ENCODE measurements around the gene ZNF770.

Gene ZNF770

GRCh38 chr15:35003928-35004327 is 15.8 kb upstream of the ZNF770 start:
- Histone ChIP-seq H3K4me1 (ENCODE audit: control insufficient read depth, insufficient read depth, low read length, unreplicated experiment) (peaks cover 6% of the 10 kb centered on the region), H3K79me2 (ENCODE audit: control insufficient read depth, insufficient read depth, low read length, unreplicated experiment) (no peaks in the 10 kb centered on the region), H3K27me3 (ENCODE audit: insufficient read depth, low read length) (peaks cover 5% of the 10 kb centered on the region; the same call in 1 of the 2 replicates), H3K4me3 (ENCODE audit: low read depth, low read length) (no peak overlapping the region), H3K36me3 (ENCODE audit: insufficient read depth, low read length) (no peaks in the 10 kb centered on the region), H2AFZ (ENCODE audit: low read length, unreplicated experiment) (no peak overlapping the region), H3K27ac (ENCODE audit: low read depth, low read length) (no peak overlapping the region)

- Histone ChIP-seq H3K4me1 (ENCODE audit: control insufficient read depth, insufficient read depth, low read length, unreplicated experiment) (peaks cover 6% of the 10 kb centered on the region), H3K36me3 (ENCODE audit: insufficient read depth, low read length) (no peaks in the 10 kb centered on the region), H3K4me3 (ENCODE audit: low read depth, low read length) (no peak overlapping the region), H3K27me3 (ENCODE audit: insufficient read depth, low read length) (peaks cover 5% of the 10 kb centered on the region; the same call in 1 of the 2 replicates), H3K27ac (ENCODE audit: low read depth, low read length) (peak overlapping the region; percentile 55; the same call in 1 of the 2 replicates), H3K79me2 (ENCODE audit: control insufficient read depth, insufficient read depth, low read length, unreplicated experiment) (no peaks in the 10 kb centered on the region), H2AFZ (ENCODE audit: low read length, unreplicated experiment) (peak overlapping the region; percentile 89)
Observed at GRCh38 chr15:35000511-35000910, 12.4 kb upstream of the ZNF770 start.

GRCh38 chr15:34999906-35000305 is 11.8 kb upstream of the ZNF770 start:
- Histone ChIP-seq H3K4me3 (ENCODE audit: low read depth, low read length) (no peak overlapping the region), H3K27me3 (ENCODE audit: insufficient read depth, low read length) (peaks cover 5% of the 10 kb centered on the region; the same call in 1 of the 2 replicates), H3K36me3 (ENCODE audit: insufficient read depth, low read length) (no peaks in the 10 kb centered on the region), H2AFZ (ENCODE audit: low read length, unreplicated experiment) (no peak overlapping the region), H3K27ac (ENCODE audit: low read depth, low read length) (peak overlapping the region; percentile 58), H3K79me2 (ENCODE audit: control insufficient read depth, insufficient read depth, low read length, unreplicated experiment) (no peaks in the 10 kb centered on the region), H3K4me1 (ENCODE audit: control insufficient read depth, insufficient read depth, low read length, unreplicated experiment) (peaks cover 6% of the 10 kb centered on the region)

- no peaks in the 10 kb centered on the region for H3K27me3 ChIP-seq (ENCODE audit: insufficient read depth, low read length)
- no peaks in the 10 kb centered on the region for H3K79me2 ChIP-seq (ENCODE audit: control insufficient read depth, insufficient read depth, low read length, unreplicated experiment)
- H3K27ac ChIP-seq (ENCODE audit: low read depth, low read length): no peak overlapping the region
- no peaks in the 10 kb centered on the region for H3K4me1 ChIP-seq (ENCODE audit: control insufficient read depth, insufficient read depth, low read length, unreplicated experiment)
- H3K36me3 ChIP-seq (ENCODE audit: insufficient read depth, low read length): no peaks in the 10 kb centered on the region
- H3K4me3 ChIP-seq (ENCODE audit: low read depth, low read length): no peak overlapping the region
- H2AFZ ChIP-seq (ENCODE audit: low read length, unreplicated experiment): no peak overlapping the region
Observed at GRCh38 chr15:34994925-34995324, 6.8 kb upstream of the ZNF770 start.

- Histone ChIP-seq H3K79me2 (ENCODE audit: control insufficient read depth, insufficient read depth, low read length, unreplicated experiment) (no peaks in the 10 kb centered on the region), H3K27ac (ENCODE audit: low read depth, low read length) (no peak overlapping the region), H3K4me1 (ENCODE audit: control insufficient read depth, insufficient read depth, low read length, unreplicated experiment) (peaks cover 4% of the 10 kb centered on the region), H2AFZ (ENCODE audit: low read length, unreplicated experiment) (no peak overlapping the region), H3K27me3 (ENCODE audit: insufficient read depth, low read length) (no peaks in the 10 kb centered on the region), H3K36me3 (ENCODE audit: insufficient read depth, low read length) (no peaks in the 10 kb centered on the region), H3K4me3 (ENCODE audit: low read depth, low read length) (no peak overlapping the region)
Observed at GRCh38 chr15:34993877-34994276, 5.8 kb upstream of the ZNF770 start.

GRCh38 chr15:34993412-34993811 is 5.3 kb upstream of the ZNF770 start:
- Histone ChIP-seq H3K4me3 (ENCODE audit: low read depth, low read length) (no peak overlapping the region), H3K27ac (ENCODE audit: low read depth, low read length) (no peak overlapping the region), H3K4me1 (ENCODE audit: control insufficient read depth, insufficient read depth, low read length, unreplicated experiment) (peaks cover 5% of the 10 kb centered on the region), H2AFZ (ENCODE audit: low read length, unreplicated experiment) (no peak overlapping the region), H3K79me2 (ENCODE audit: control insufficient read depth, insufficient read depth, low read length, unreplicated experiment) (no peaks in the 10 kb centered on the region), H3K36me3 (ENCODE audit: insufficient read depth, low read length) (no peaks in the 10 kb centered on the region), H3K27me3 (ENCODE audit: insufficient read depth, low read length) (no peaks in the 10 kb centered on the region)

GRCh38 chr15:34987609-34988026 is 469 bp downstream of the ZNF770 start:
- H2AFZ ChIP-seq (ENCODE audit: low read length, unreplicated experiment): peak overlapping the region; percentile 100
- H3K79me2 ChIP-seq (ENCODE audit: control insufficient read depth, insufficient read depth, low read length, unreplicated experiment): peaks cover 52% of the 10 kb centered on the region
- peaks cover 10% of the 10 kb centered on the region for H3K4me1 ChIP-seq (ENCODE audit: control insufficient read depth, insufficient read depth, low read length, unreplicated experiment)
- peak overlapping the region; percentile 99 for H3K4me3 ChIP-seq (ENCODE audit: low read depth, low read length)
- peak overlapping the region; percentile 89 for H3K27ac ChIP-seq (ENCODE audit: low read depth, low read length)
- no peaks in the 10 kb centered on the region for H3K27me3 ChIP-seq (ENCODE audit: insufficient read depth, low read length)
- H3K36me3 ChIP-seq (ENCODE audit: insufficient read depth, low read length): peaks cover 12% of the 10 kb centered on the region

GRCh38 chr15:34986771-34987480 is 1.2 kb downstream of the ZNF770 start:
- H3K4me1 ChIP-seq (ENCODE audit: control insufficient read depth, insufficient read depth, low read length, unreplicated experiment): peaks cover 10% of the 10 kb centered on the region
- peaks cover 19% of the 10 kb centered on the region for H3K36me3 ChIP-seq (ENCODE audit: insufficient read depth, low read length)
- H3K27me3 ChIP-seq (ENCODE audit: insufficient read depth, low read length): no peaks in the 10 kb centered on the region
- peak overlapping the region; percentile 99 for H3K4me3 ChIP-seq (ENCODE audit: low read depth, low read length)
- H3K79me2 ChIP-seq (ENCODE audit: control insufficient read depth, insufficient read depth, low read length, unreplicated experiment): peaks cover 59% of the 10 kb centered on the region
- H2AFZ ChIP-seq (ENCODE audit: low read length, unreplicated experiment): no peak overlapping the region
- peak overlapping the region; percentile 89 for H3K27ac ChIP-seq (ENCODE audit: low read depth, low read length)

- peak overlapping the region; percentile 99 for H3K4me3 ChIP-seq (ENCODE audit: low read depth, low read length)
- H3K36me3 ChIP-seq (ENCODE audit: insufficient read depth, low read length): peaks cover 23% of the 10 kb centered on the region
- H3K27ac ChIP-seq (ENCODE audit: low read depth, low read length): no peak overlapping the region
Observed at GRCh38 chr15:34986326-34986725, 1.8 kb downstream of the ZNF770 start.

GRCh38 chr15:34984889-34985630 is 3.0 kb downstream of the ZNF770 start:
- Histone ChIP-seq H2AFZ (ENCODE audit: low read length, unreplicated experiment) (no peak overlapping the region), H3K27me3 (ENCODE audit: insufficient read depth, low read length) (no peaks in the 10 kb centered on the region), H3K4me3 (ENCODE audit: low read depth, low read length) (peak overlapping the region; percentile 50), H3K4me1 (ENCODE audit: control insufficient read depth, insufficient read depth, low read length, unreplicated experiment) (peaks cover 10% of the 10 kb centered on the region), H3K27ac (ENCODE audit: low read depth, low read length) (peak overlapping the region; percentile 56), H3K36me3 (ENCODE audit: insufficient read depth, low read length) (peaks cover 27% of the 10 kb centered on the region), H3K79me2 (ENCODE audit: control insufficient read depth, insufficient read depth, low read length, unreplicated experiment) (peaks cover 59% of the 10 kb centered on the region)

More at GRCh38 chr15:34986326-34986725, 1.8 kb downstream of the ZNF770 start:
- Histone ChIP-seq H3K4me1 (ENCODE audit: control insufficient read depth, insufficient read depth, low read length, unreplicated experiment) (peaks cover 10% of the 10 kb centered on the region), H2AFZ (ENCODE audit: low read length, unreplicated experiment) (no peak overlapping the region), H3K79me2 (ENCODE audit: control insufficient read depth, insufficient read depth, low read length, unreplicated experiment) (peaks cover 59% of the 10 kb centered on the region), H3K27me3 (ENCODE audit: insufficient read depth, low read length) (no peaks in the 10 kb centered on the region)
